Subcutaneous abdominal adipose tissue (tissue), 5 donors: Measurements from ENCODE around the gene CPA5.
"Not testable (repeated sequence)": the region's sequence is repeated elsewhere in the genome, so short reads cannot be mapped to it uniquely, and the experiment has no call there.

Experiments
- H3K27ac ChIP-seq: one replicate; pipeline ENCODE4 v1.7.0; 2013; ENCODE audit warnings: low read depth, mild to moderate bottlenecking, inconsistent platforms, low read length, moderate library complexity
- H3K27me3 ChIP-seq, 5 donors: one replicate each; pipeline ENCODE4 v1.7.0; 2013; ENCODE audit warnings: low read length in 5 of 5, inconsistent platforms in 1 of 5; ENCODE audit not compliant: control insufficient read depth in 5 of 5, insufficient read depth in 4 of 5
- H3K36me3 ChIP-seq, 5 donors: one replicate each; pipeline ENCODE4 v1.7.0; 2013; ENCODE audit warnings: low read length in 5 of 5; ENCODE audit not compliant: control insufficient read depth in 5 of 5, insufficient read depth in 5 of 5
- H3K4me1 ChIP-seq, 5 donors: one replicate each; pipeline ENCODE4 v1.7.0; 2013; ENCODE audit warnings: low read length in 5 of 5, mild to moderate bottlenecking in 3 of 5, moderate library complexity in 1 of 5; ENCODE audit not compliant: control insufficient read depth in 5 of 5, insufficient read depth in 5 of 5
- H3K4me3 ChIP-seq, 5 donors: one replicate each; pipeline ENCODE4 v1.7.0; 2013; ENCODE audit warnings: low read length in 5 of 5, low read depth in 1 of 5
- H3K9ac ChIP-seq, 5 donors: one replicate each; pipeline ENCODE4 v1.7.0; 2013; ENCODE audit warnings: low read length in 5 of 5, mild to moderate bottlenecking in 4 of 5, moderate library complexity in 3 of 5
- H3K9me3 ChIP-seq, 5 donors: one replicate each; pipeline ENCODE4 v1.7.0; 2013; ENCODE audit warnings: low read length in 5 of 5; ENCODE audit not compliant: control insufficient read depth in 5 of 5
- donor health status: healthy.
- donor health status: healthy.
- donor health status: healthy.
- donor health status: healthy.
- donor health status: healthy.

The CPA5 gene

GRCh38 chr7:130374507-130374906, 29.9 kb downstream of the CPA5 start:
- no peaks in the 10 kb centered on the region for H3K27me3 ChIP-seq
- peak overlapping the region in 1 of 5 donors; percentile 71 for H3K9ac ChIP-seq
- peaks cover 0 to 9% (median 6%) of the 10 kb centered on the region in 5 donors for H3K9me3 ChIP-seq
- H3K36me3 ChIP-seq: no peaks in the 10 kb centered on the region
- H3K4me3 ChIP-seq: no peak overlapping the region
- peak overlapping the region; percentile 93 for H3K27ac ChIP-seq
- H3K4me1 ChIP-seq: peaks cover 6 to 52% (median 41%) of the 10 kb centered on the region in 5 donors

GRCh38 chr7:130376461-130376860, 31.8 kb downstream of the CPA5 start:
- H3K4me1 ChIP-seq: peaks cover 3 to 51% (median 37%) of the 10 kb centered on the region in 5 donors
- H3K9me3 ChIP-seq, H3K4me3 ChIP-seq, H3K36me3 ChIP-seq, H3K27ac ChIP-seq, H3K9ac ChIP-seq, H3K27me3 ChIP-seq: not testable (repeated sequence)

GRCh38 chr7:130377178-130377577, 32.6 kb downstream of the CPA5 start:
- Histone ChIP-seq H3K9ac (no peak overlapping the region), H3K27ac (no peak overlapping the region), H3K36me3 (no peaks in the 10 kb centered on the region), H3K9me3 (peaks cover 0 to 9% (median 6%) of the 10 kb centered on the region in 5 donors), H3K4me3 (no peak overlapping the region), H3K4me1 (peaks cover 3 to 46% (median 35%) of the 10 kb centered on the region in 5 donors), H3K27me3 (no peaks in the 10 kb centered on the region)

- H3K27ac ChIP-seq: no peak overlapping the region
- no peaks in the 10 kb centered on the region for H3K27me3 ChIP-seq
- H3K9me3 ChIP-seq: peaks cover 0 to 9% (median 6%) of the 10 kb centered on the region in 5 donors
- no peak overlapping the region for H3K4me3 ChIP-seq
- peak overlapping the region in 1 of 5 donors; percentile 54 for H3K9ac ChIP-seq
- no peaks in the 10 kb centered on the region for H3K36me3 ChIP-seq
- H3K4me1 ChIP-seq: peaks cover 0 to 28% (median 18%) of the 10 kb centered on the region in 5 donors
Measured at GRCh38 chr7:130379019-130379418, 34.4 kb downstream of the CPA5 start.

- Histone ChIP-seq H3K9ac (peak overlapping the region in 2 of 5 donors; percentile 30 to 54), H3K4me3 (no peak overlapping the region), H3K36me3 (no peaks in the 10 kb centered on the region), H3K27ac (peak overlapping the region; percentile 54), H3K27me3 (no peaks in the 10 kb centered on the region), H3K9me3 (peaks cover 0 to 9% (median 6%) of the 10 kb centered on the region in 5 donors), H3K4me1 (peaks cover 0 to 23% (median 14%) of the 10 kb centered on the region in 5 donors)
Measured at GRCh38 chr7:130379532-130379920, 34.9 kb downstream of the CPA5 start.

GRCh38 chr7:130379921-130380860, 35.6 kb downstream of the CPA5 start, which contains the start of gene CPA1:
TSS of gene CPA1 (plus strand) at chr7:130380494. CDS start at chr7:130380521, 27 bp downstream.
- H3K9me3 ChIP-seq: peaks cover 0 to 9% (median 6%) of the 10 kb centered on the region in 5 donors
- no peak within 1 kb of the TSS for H3K4me3 ChIP-seq
- H3K9ac ChIP-seq: peak within 1 kb of the TSS in 2 of 5 donors; percentile 30 to 54
- peaks cover 0 to 22% (median 15%) of the 10 kb centered on the region in 5 donors for H3K4me1 ChIP-seq
- H3K27ac ChIP-seq: peak within 1 kb of the TSS; percentile 54
- no peaks in the 10 kb centered on the region for H3K36me3 ChIP-seq
- no peaks in the 10 kb centered on the region for H3K27me3 ChIP-seq

- no peaks in the 10 kb centered on the region for H3K27me3 ChIP-seq
- peaks cover 0 to 29% (median 18%) of the 10 kb centered on the region in 5 donors for H3K4me1 ChIP-seq
- no peaks in the 10 kb centered on the region for H3K36me3 ChIP-seq
- H3K27ac ChIP-seq: peak overlapping the region; percentile 54
- H3K4me3 ChIP-seq: no peak overlapping the region
- H3K9me3 ChIP-seq: peaks cover 0 to 8% (median 4%) of the 10 kb centered on the region in 5 donors
- peak overlapping the region in 1 of 5 donors; percentile 54 for H3K9ac ChIP-seq
Measured at GRCh38 chr7:130380861-130381455, 36.3 kb downstream of the CPA5 start.

- no peak overlapping the region for H3K9ac ChIP-seq
- H3K9me3 ChIP-seq: peaks cover 0 to 3% (median 0%) of the 10 kb centered on the region in 5 donors
- no peak overlapping the region for H3K27ac ChIP-seq
- peaks cover 0 to 35% (median 22%) of the 10 kb centered on the region in 5 donors for H3K4me1 ChIP-seq
- no peaks in the 10 kb centered on the region for H3K36me3 ChIP-seq
- H3K4me3 ChIP-seq: no peak overlapping the region
- no peaks in the 10 kb centered on the region for H3K27me3 ChIP-seq
Measured at GRCh38 chr7:130381468-130382312, 37.1 kb downstream of the CPA5 start.

GRCh38 chr7:130383187-130383980, 38.8 kb downstream of the CPA5 start:
- peaks cover 2 to 49% (median 37%) of the 10 kb centered on the region in 5 donors for H3K4me1 ChIP-seq
- no peaks in the 10 kb centered on the region for H3K27me3 ChIP-seq
- H3K36me3 ChIP-seq: no peaks in the 10 kb centered on the region
- H3K9ac ChIP-seq: no peak overlapping the region
- H3K9me3 ChIP-seq: no peaks in the 10 kb centered on the region
- H3K4me3 ChIP-seq: no peak overlapping the region
- H3K27ac ChIP-seq: no peak overlapping the region
